PFSK-1 (cell line): ENCODE results near the gene CDK5R2.

ENCODE experiments used
- FOXP2 ChIP-seq: optimal IDR thresholded peaks from 2 replicates; pipeline ENCODE3; 2011; ENCODE audit warnings: borderline replicate concordance, control low read depth, inconsistent platforms; ENCODE audit not compliant: insufficient read depth; ENCODE audit errors: extremely low read length, extremely low read depth
- POLR2AphosphoS5 ChIP-seq: IDR thresholded peaks from 2 replicates; pipeline ENCODE4 v1.6.1; 2012; ENCODE audit warnings: low read depth, mild to moderate bottlenecking, control low read depth, low read length, moderate library complexity
- SIN3A ChIP-seq: IDR thresholded peaks from 2 replicates; pipeline ENCODE4 v1.6.1; 2012; ENCODE audit warnings: mild to moderate bottlenecking, low read length, moderate library complexity, borderline replicate concordance; ENCODE audit not compliant: insufficient read depth
- TAF1 ChIP-seq: IDR thresholded peaks from 2 replicates; pipeline ENCODE4 v1.6.1; 2012; ENCODE audit warnings: low read length, control low read depth, borderline replicate concordance; ENCODE audit not compliant: insufficient read depth
- TF ChIP-seq, protein P1 (sequence below), 2 experiments: IDR thresholded peaks; 2 replicates each; pipeline versions ENCODE4 v1.6.1 to v1.8.0; 2011 to 2012; ENCODE audit warnings: low read depth in 2 of 2, low read length in 2 of 2, control low read depth in 1 of 2, inconsistent platforms in 1 of 2, mild to moderate bottlenecking in 1 of 2, moderate library complexity in 1 of 2; ENCODE audit not compliant: insufficient read depth in 1 of 2

Gene CDK5R2

DNA sequence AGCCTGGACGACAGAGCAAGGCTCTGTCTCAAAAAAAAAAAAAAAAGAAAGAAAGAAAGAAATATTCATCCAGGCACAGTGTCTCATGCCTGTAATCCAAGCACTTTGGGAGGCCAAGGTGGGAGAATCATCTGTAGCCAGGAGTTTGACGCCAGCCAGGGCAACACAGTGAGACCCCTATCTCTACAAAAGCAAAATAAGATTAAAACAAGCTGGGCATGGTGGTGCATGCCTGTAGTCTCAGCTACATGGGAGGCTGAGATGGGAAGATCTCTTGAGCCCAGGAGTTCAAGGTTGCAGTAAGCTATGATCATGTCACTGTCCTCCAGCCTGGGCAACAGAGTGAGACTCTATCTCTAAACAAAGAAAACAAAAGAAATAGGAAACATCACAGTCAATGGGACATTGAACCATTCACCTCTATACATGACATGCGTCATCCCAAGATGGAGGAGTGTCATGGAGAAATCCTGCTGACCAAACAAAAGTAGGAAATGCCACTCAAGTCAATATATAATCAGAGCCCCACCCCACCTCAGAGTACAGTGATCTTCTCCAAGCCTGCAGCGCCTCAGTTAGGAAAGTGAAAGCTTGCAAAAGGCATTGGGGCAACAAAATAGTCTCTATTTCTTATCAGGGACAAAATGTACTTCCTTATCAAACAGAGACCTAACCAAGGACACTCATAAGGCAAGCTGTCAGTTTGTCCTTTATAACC lies 15.8 kb downstream of the CDK5R2 start:
- TF ChIP-seq FOXP2 (no peak), SIN3A (no peak), POLR2AphosphoS5 (no peak), TAF1 (no peak)
- TF ChIP-seq, protein P1, sequence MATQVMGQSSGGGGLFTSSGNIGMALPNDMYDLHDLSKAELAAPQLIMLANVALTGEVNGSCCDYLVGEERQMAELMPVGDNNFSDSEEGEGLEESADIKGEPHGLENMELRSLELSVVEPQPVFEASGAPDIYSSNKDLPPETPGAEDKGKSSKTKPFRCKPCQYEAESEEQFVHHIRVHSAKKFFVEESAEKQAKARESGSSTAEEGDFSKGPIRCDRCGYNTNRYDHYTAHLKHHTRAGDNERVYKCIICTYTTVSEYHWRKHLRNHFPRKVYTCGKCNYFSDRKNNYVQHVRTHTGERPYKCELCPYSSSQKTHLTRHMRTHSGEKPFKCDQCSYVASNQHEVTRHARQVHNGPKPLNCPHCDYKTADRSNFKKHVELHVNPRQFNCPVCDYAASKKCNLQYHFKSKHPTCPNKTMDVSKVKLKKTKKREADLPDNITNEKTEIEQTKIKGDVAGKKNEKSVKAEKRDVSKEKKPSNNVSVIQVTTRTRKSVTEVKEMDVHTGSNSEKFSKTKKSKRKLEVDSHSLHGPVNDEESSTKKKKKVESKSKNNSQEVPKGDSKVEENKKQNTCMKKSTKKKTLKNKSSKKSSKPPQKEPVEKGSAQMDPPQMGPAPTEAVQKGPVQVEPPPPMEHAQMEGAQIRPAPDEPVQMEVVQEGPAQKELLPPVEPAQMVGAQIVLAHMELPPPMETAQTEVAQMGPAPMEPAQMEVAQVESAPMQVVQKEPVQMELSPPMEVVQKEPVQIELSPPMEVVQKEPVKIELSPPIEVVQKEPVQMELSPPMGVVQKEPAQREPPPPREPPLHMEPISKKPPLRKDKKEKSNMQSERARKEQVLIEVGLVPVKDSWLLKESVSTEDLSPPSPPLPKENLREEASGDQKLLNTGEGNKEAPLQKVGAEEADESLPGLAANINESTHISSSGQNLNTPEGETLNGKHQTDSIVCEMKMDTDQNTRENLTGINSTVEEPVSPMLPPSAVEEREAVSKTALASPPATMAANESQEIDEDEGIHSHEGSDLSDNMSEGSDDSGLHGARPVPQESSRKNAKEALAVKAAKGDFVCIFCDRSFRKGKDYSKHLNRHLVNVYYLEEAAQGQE (IDR thresholded peaks at IDR 0.05; ENCODE audit: insufficient read depth in 1 of 2, low read depth in 2 of 2, low read length in 2 of 2), result no peak

DNA sequence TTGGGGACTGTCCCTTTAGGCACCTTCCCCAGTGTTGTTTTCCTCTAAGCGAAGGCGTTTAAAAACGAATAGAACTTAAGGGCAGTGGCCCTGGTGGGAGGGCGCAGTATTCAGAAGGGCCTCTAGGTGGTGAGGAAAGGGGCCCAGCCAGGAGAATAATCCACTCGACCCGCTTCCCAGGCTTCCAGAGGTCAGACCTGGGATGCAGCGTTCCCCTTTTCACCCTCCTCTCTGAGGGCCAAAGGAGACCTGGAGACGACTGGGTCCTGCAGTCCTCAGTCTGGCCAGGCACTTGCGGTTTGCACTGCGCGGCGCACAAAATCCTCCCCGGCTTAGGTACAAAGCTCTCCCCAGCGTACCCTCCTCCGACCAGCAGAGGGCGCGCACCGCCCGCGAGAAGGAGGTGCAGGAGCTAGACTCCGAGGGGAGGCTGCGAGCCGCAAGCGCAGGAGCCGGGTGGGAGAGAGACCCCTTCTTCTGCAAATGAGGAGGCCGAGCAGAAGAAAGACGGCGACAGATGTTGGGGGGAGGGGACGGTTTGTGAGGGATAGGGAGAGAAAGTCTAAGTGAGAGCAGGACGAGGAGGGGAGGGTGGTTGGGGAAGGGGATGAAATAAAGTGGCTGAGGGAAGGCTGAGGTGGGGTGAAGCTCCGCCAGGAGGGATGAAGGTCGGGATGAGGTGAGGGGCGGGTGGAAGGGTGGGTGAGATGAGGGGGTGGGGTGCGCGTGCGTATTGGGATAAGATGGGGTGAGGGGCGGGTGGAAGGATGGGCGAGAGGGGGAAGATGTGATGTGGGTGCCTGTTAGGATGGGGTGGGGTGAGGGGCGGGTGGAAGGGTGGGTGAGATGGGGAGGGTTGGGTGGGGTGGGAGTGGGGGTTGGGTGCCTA lies 20.6 kb downstream of the CDK5R2 start:
- TF ChIP-seq FOXP2 (no peak), POLR2AphosphoS5 (no peak), TAF1 (no peak), SIN3A (no peak)
- TF ChIP-seq, protein P1 (IDR thresholded peaks at IDR 0.05; ENCODE audit: insufficient read depth in 1 of 2, low read depth in 2 of 2, low read length in 2 of 2), result no peak

DNA sequence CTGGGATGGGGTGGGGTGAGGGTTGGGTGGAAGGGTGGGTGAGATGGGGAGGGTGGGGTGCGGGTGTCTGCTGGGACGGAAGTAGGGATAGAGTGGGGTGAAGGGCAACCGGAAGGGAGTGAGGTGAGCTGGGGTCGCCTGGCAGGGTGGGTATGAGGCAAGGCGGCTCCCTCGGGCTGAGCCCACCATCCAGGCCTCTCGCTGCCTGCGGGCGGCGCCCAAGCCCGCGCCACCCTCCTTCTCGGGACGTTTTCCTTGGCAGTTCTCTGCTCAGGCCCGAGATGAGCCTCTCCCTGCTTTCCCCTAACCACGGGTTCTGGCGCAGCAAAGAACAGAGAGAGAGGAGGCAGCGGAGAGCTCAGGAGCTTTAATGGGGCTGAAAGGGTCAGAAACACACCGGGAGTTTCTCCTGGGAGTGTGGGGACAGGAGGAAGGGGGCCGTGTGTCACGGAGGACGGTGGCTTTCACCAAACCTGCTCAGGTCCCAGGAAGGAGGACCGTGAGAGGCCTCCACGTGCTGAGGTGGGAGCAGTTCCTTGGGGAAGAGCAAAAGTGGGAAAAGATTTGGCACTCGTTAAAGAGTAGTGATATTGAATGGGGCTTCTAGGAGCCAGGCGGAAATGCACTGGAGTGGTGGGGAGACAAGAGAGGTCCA lies 21.4 kb downstream of the CDK5R2 start:
- TF ChIP-seq POLR2AphosphoS5, result no peak
- TF ChIP-seq, protein P1 (IDR thresholded peaks at IDR 0.05; ENCODE audit: insufficient read depth in 1 of 2, low read depth in 2 of 2, low read length in 2 of 2), result no peak

DNA sequence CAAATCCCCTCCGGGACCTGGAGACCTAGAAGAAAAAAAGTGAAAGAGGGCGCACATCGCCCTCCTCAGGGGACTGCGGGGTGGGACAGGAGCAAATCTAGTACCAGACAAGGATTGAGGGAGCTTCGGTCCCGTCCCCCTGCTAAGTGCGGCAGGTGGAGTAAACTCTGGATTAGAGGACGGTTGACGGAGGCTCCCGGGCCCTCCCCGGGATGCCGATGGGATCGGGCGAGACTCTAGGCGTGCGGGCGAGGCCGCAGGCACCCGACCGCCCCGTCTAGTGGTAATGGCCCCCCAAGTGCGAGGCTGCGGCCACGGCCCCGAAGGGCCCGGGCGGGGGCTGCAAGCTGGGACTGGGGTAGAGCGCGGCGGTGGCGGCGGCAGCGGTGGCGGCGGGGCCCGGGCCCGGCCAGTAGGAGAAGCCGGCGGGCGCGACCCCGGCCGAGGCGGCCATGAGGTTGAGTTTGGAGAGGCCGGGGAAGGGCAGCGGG lies 22.0 kb downstream of the CDK5R2 start:
- TF ChIP-seq TAF1 (no peak), FOXP2 (no peak), POLR2AphosphoS5 (no peak), SIN3A (no peak)
- TF ChIP-seq, protein P1 (IDR thresholded peaks at IDR 0.05; ENCODE audit: insufficient read depth in 1 of 2, low read depth in 2 of 2, low read length in 2 of 2), result no peak
